HG03378 (cell line): ENCODE results near the gene SESN1.
A peak's percentile ranks its signal among the peaks of the same experiment; 100 is the strongest.
"Not testable (repeated sequence)": the region's sequence is repeated elsewhere in the genome, so short reads cannot be mapped to it uniquely, and the experiment has no call there.

Source experiments
- ATAC-seq: cut with Tn5 transposase; IDR thresholded peaks from one replicate; pipeline ENCODE4 v1.9.1; 2021; ENCODE audit warnings: mild to moderate bottlenecking, moderate library complexity; ENCODE audit not compliant: unreplicated experiment

SESN1 gene

GRCh38 chr6:109094416-109095035, at the start of gene SESN1:
Gene SESN1 (minus strand): TSS chr6:109094846. CDS start chr6:109094073, 773 bp downstream.
- ATAC-seq: peak; percentile 47

GRCh38 chr6:109143191-109143590, 48.5 kb upstream of the SESN1 start:
- ATAC-seq: no peak

- ATAC-seq: not testable (repeated sequence)
Measured at GRCh38 chr6:109142067-109142466, 47.4 kb upstream of the SESN1 start.

- no peak for ATAC-seq
Measured at GRCh38 chr6:109139109-109139508, 44.5 kb upstream of the SESN1 start.

- not testable (repeated sequence) for ATAC-seq
Measured at GRCh38 chr6:109136530-109136929, 41.9 kb upstream of the SESN1 start.

GRCh38 chr6:109136039-109136438, 41.4 kb upstream of the SESN1 start:
- not testable (repeated sequence) for ATAC-seq

- not testable (repeated sequence) for ATAC-seq
Measured at GRCh38 chr6:109135600-109135999, 41.0 kb upstream of the SESN1 start.

GRCh38 chr6:109130065-109130464, 35.4 kb upstream of the SESN1 start:
- ATAC-seq: no peak

GRCh38 chr6:109125504-109125903, 30.9 kb upstream of the SESN1 start:
- no peak for ATAC-seq

GRCh38 chr6:109124219-109124618, 29.6 kb upstream of the SESN1 start:
- ATAC-seq: no peak

- no peak for ATAC-seq
Measured at GRCh38 chr6:109121411-109121810, 26.8 kb upstream of the SESN1 start.

GRCh38 chr6:109118871-109119354, 24.3 kb upstream of the SESN1 start:
- ATAC-seq: no peak

GRCh38 chr6:109118337-109118736, 23.7 kb upstream of the SESN1 start:
- ATAC-seq: no peak

- peak; percentile 82 for ATAC-seq
Measured at GRCh38 chr6:109117346-109118035, 22.8 kb upstream of the SESN1 start.

- ATAC-seq: not testable (repeated sequence)
Measured at GRCh38 chr6:109112663-109113062, 18.0 kb upstream of the SESN1 start.

- not testable (repeated sequence) for ATAC-seq
Measured at GRCh38 chr6:109109663-109110062, 15.0 kb upstream of the SESN1 start.

- no peak for ATAC-seq
Measured at GRCh38 chr6:109105681-109106080, 11.0 kb upstream of the SESN1 start.

- ATAC-seq: no peak
Measured at GRCh38 chr6:109104512-109104911, 9.9 kb upstream of the SESN1 start.

- ATAC-seq: no peak
Measured at GRCh38 chr6:109103942-109104341, 9.3 kb upstream of the SESN1 start.

- no peak for ATAC-seq
Measured at GRCh38 chr6:109102762-109103161, 8.1 kb upstream of the SESN1 start.

- ATAC-seq: no peak
Measured at GRCh38 chr6:109097661-109098060, 3.0 kb upstream of the SESN1 start.

GRCh38 chr6:109096208-109096607, 1.6 kb upstream of the SESN1 start:
- ATAC-seq: no peak

- ATAC-seq: no peak
Measured at GRCh38 chr6:109095835-109096084, 1.1 kb upstream of the SESN1 start.
